HEK293T (cell line): ENCODE measurements around the gene LEFTY1.
"Not testable (repeated sequence)": the region's sequence is repeated elsewhere in the genome, so short reads cannot be mapped to it uniquely, and the experiment has no call there.

ENCODE experiments used
- CTCF ChIA-PET: fragments of 350-600 bp; formaldehyde crosslinking; extraction: SDS; loops from one replicate; lab custom pipeline; 2021; ENCODE audit warnings: antibody characterized with exemption, inconsistent platforms; lab: Yijun Ruan, JAX
- POLR2A ChIA-PET: fragments of 350-600 bp; formaldehyde crosslinking; extraction: SDS; loops from one replicate; lab custom pipeline; 2020; ENCODE audit warnings: antibody characterized with exemption, inconsistent platforms; lab: Yijun Ruan, JAX
- DNase-seq: peaks from one replicate; pipeline ENCODE4 v3.0.0; 2012; ENCODE audit warnings: mixed read lengths; ENCODE audit errors: extremely low spot score
- ARNT ChIP-seq: fragments of 450-650 bp; IDR thresholded peaks from 2 replicates; pipeline ENCODE4 v1.6.1; 2017; ENCODE audit warnings: mild to moderate bottlenecking
- BHLHE40 ChIP-seq: fragments of 450-650 bp; IDR thresholded peaks from 2 replicates; pipeline ENCODE4 v1.6.1; 2016; ENCODE audit warnings: mild to moderate bottlenecking, moderate library complexity, borderline replicate concordance
- CTBP1 ChIP-seq: fragments of 450-650 bp; IDR thresholded peaks from 2 replicates; pipeline ENCODE4 v1.6.1; 2016; ENCODE audit warnings: borderline replicate concordance
- ELF4 ChIP-seq: fragments of 450-650 bp; IDR thresholded peaks from 2 replicates; pipeline ENCODE4 v1.6.1; 2017; ENCODE audit warnings: antibody characterized with exemption
- FOXA1 ChIP-seq: fragments of 450-650 bp; IDR thresholded peaks from 2 replicates; pipeline ENCODE4 v1.6.1; 2016; ENCODE audit warnings: mild to moderate bottlenecking
- FOXK2 ChIP-seq: fragments of 450-650 bp; IDR thresholded peaks from 2 replicates; pipeline ENCODE4 v1.6.1; 2016; ENCODE audit warnings: mild to moderate bottlenecking
- FOXM1 ChIP-seq: fragments of 450-650 bp; IDR thresholded peaks from 2 replicates; pipeline ENCODE4 v1.6.1; 2017; ENCODE audit warnings: mild to moderate bottlenecking, borderline replicate concordance
- HDGF ChIP-seq: fragments of 450-650 bp; IDR thresholded peaks from 2 replicates; pipeline ENCODE4 v1.6.1; 2017; ENCODE audit warnings: antibody characterized with exemption, borderline replicate concordance
- L3MBTL2 ChIP-seq: fragments of 450-650 bp; conservative IDR thresholded peaks from 2 replicates; pipeline ENCODE4 v1.6.1; 2016; ENCODE audit warnings: mild to moderate bottlenecking
- LEF1 ChIP-seq: fragments of 450-650 bp; IDR thresholded peaks from 2 replicates; pipeline ENCODE4 v1.6.1; 2017; ENCODE audit warnings: mild to moderate bottlenecking, borderline replicate concordance
- NFRKB ChIP-seq: fragments of 450-650 bp; IDR thresholded peaks from 2 replicates; pipeline ENCODE4 v1.6.1; 2016; ENCODE audit warnings: mild to moderate bottlenecking, moderate library complexity
- SP1 ChIP-seq: fragments of 450-650 bp; IDR thresholded peaks from 2 replicates; pipeline ENCODE4 v1.6.1; 2017
- SUZ12 ChIP-seq: fragments of 450-650 bp; IDR thresholded peaks from 2 replicates; pipeline ENCODE4 v1.6.1; 2016; ENCODE audit warnings: mild to moderate bottlenecking
- TARDBP ChIP-seq: fragments of 450-650 bp; IDR thresholded peaks from 2 replicates; pipeline ENCODE4 v1.6.1; 2016
- ZNF384 ChIP-seq: fragments of 450-650 bp; IDR thresholded peaks from 2 replicates; pipeline ENCODE4 v1.6.1; 2016
- TF ChIP-seq, protein P1 (sequence below): fragments of 450-650 bp; IDR thresholded peaks from 2 replicates; pipeline ENCODE4 v1.6.1; 2016

Gene LEFTY1, protein sequence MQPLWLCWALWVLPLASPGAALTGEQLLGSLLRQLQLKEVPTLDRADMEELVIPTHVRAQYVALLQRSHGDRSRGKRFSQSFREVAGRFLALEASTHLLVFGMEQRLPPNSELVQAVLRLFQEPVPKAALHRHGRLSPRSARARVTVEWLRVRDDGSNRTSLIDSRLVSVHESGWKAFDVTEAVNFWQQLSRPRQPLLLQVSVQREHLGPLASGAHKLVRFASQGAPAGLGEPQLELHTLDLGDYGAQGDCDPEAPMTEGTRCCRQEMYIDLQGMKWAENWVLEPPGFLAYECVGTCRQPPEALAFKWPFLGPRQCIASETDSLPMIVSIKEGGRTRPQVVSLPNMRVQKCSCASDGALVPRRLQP

DNA sequence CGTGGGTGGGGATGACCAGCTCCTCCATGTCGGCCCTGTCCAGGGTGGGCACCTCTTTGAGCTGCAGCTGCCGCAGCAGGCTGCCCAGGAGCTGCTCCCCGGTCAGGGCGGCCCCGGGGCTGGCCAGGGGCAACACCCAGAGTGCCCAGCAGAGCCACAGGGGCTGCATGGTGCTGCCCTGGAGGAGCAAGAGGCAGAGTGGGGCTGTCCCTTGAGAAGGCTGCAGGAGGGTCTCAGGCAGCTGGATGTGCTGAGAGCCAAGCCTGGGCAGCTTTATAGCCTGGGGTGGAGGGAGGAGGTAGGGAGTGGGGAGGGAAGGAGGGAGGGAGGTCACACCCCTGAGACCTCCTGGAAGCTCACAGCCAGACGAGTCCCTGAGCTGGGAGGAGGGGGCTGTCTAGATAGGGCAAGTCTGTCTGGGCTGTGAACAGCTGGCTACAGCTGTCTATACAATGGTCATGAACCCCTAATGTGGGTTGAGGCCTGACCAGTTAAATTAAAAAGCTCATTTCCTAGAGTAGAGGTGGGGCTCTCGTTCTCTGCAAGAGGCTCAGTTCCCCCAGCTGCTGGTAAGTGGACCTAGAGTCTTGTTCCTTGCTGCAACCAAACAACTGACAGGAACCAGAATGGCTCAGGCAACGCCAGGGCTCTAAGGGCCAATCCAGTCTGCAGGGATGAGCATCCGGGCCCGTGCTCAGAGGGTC is at the start of gene LEFTY1:
LEFTY1 (minus strand) TSS at position 249 of the 704 bp plus-strand sequence; CDS start at position 169, 80 bp downstream.
- DNase-seq, result no peak
- ChIA-PET CTCF (interaction anchor here (0.6 to 1.0 kb wide), 3 partner anchors 11 to 414 kb away, joined by 3 read pairs; no protein-coding TSS in a partner anchor), POLR2A (interaction anchor here (0.5 to 1.3 kb wide), 5 partner anchors 8 to 126 kb away, joined by 3 to 5 read pairs (median 3); partner anchors contain the start of genes PYCR2 and SRP9)
- no peak for TF ChIP-seq CTBP1
- TF ChIP-seq ZNF384, result no peak
- TF ChIP-seq, protein P1, sequence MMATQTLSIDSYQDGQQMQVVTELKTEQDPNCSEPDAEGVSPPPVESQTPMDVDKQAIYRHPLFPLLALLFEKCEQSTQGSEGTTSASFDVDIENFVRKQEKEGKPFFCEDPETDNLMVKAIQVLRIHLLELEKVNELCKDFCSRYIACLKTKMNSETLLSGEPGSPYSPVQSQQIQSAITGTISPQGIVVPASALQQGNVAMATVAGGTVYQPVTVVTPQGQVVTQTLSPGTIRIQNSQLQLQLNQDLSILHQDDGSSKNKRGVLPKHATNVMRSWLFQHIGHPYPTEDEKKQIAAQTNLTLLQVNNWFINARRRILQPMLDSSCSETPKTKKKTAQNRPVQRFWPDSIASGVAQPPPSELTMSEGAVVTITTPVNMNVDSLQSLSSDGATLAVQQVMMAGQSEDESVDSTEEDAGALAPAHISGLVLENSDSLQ, result no peak
- TF ChIP-seq HDGF, result no peak
- TF ChIP-seq L3MBTL2, result no peak
- TF ChIP-seq ARNT, result no peak
- no peak for TF ChIP-seq LEF1

DNA sequence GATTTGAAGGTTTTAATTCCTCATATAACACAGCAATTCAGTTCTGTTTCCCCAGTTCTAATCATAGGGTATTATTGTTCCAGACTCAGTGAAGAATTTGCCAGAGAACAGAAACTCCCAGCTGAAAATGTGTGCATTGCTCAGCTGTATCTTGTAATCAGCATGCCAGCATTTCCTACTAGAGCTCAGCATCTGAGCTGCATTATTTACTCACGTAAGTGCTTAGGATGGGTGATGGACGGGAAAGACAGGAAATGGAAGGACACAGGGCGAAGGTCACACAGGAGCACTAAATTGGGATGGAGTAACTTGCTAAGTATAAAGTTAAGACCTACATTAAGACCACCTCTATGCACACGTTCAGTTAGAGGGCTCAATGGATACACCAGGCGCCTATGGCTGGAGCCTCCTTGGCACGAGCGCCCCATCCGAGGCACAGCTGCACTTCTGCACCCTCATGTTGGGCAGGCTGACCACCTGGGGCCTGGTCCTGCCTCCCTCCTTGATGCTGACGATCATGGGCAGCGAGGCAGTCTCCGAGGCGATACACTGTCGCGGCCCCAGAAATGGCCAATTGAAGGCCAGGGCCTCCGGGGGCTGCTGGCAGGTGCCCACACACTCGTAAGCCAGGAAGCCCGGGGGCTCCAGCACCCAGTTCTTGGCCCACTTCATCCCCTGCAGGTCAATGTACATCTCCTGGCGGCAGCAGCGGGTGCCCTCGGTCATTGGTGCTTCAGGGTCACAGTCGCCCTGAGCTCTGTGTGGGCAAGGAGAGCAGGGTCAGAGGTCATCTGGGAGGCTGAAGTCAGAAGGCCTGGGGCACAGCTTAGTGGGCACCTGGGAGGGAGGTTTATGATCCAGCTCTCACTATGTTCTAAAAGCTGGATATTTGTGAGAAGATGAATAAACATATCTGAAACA is 48.4 kb upstream of the LEFTY1 start:
- CTCF ChIA-PET, result interaction anchor here (1.2 to 1.8 kb wide), 3 partner anchors 14 to 55 kb away, joined by 3 to 5 read pairs (median 5); partner anchors contain the start of gene TMEM63A
- no peak for DNase-seq
- no peak for TF ChIP-seq TARDBP
- TF ChIP-seq L3MBTL2, result no peak
- no peak for TF ChIP-seq FOXA1
- POLR2A ChIA-PET, result interaction anchor here (0.8 to 7.2 kb wide), 2 partner anchors 13 to 159 kb away, joined by 4 to 38 read pairs; partner anchors contain the start of gene PYCR2

DNA sequence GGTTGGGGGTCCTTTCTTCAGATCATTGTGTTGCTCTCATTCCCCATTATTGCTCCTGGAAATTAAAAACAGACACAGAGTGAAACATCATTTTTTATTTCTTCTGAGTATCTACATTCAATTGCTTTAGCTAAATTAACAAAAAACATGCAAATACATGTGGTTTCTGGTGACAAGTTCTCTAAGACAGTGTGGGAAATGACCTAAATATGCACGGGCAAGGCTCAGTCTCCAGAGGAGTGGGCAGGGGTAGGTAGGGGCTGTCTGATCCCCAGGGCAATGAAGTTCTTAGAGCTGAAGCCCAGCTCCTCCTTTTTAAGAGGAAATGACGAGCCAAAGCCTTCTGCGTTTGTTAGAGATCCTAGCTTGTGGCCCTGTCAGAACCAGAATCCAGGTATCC is 47.6 kb upstream of the LEFTY1 start:
- ChIA-PET POLR2A (interaction anchor here (7.2 kb wide), 1 partner anchor 13 kb away, joined by 38 read pairs; the partner anchor contains the start of gene PYCR2), CTCF (interaction anchor here (0.6 to 1.3 kb wide), 3 partner anchors 14 to 44 kb away, joined by 3 to 5 read pairs (median 3); no protein-coding TSS in a partner anchor)
- TF ChIP-seq ELF4, result no peak
- no peak for TF ChIP-seq FOXM1
- no peak for TF ChIP-seq L3MBTL2
- TF ChIP-seq NFRKB, result no peak
- no peak for TF ChIP-seq ARNT
- no peak for TF ChIP-seq TARDBP
- DNase-seq, result no peak

DNA sequence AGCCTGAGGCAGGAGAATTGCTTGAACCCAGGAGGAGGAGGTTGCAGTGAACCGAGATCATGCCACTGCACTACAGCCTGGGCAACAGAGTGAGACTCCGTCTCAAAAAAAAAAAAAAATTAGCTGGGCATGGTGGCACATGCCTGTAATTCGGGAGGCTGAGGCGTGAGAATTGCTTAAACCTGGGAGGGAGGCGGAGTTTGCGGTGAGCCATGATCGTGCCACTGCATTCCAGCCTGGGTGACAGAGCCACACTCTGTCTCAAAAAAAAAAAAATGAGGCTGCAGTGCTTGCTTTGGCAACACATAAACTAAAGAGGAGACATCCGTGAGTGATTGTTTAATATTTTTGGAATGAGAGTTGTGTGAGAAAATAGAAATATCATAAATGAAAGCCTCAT is 47.1 kb upstream of the LEFTY1 start:
- not testable (repeated sequence) for DNase-seq
- ChIA-PET CTCF (interaction anchor here (0.6 to 1.3 kb wide), 2 partner anchors 26 to 45 kb away, joined by 3 to 5 read pairs; no protein-coding TSS in a partner anchor), POLR2A (interaction anchor here (1.3 to 7.2 kb wide), 2 partner anchors 10 to 12 kb away, joined by 4 to 38 read pairs; partner anchors contain the start of gene PYCR2)

DNA sequence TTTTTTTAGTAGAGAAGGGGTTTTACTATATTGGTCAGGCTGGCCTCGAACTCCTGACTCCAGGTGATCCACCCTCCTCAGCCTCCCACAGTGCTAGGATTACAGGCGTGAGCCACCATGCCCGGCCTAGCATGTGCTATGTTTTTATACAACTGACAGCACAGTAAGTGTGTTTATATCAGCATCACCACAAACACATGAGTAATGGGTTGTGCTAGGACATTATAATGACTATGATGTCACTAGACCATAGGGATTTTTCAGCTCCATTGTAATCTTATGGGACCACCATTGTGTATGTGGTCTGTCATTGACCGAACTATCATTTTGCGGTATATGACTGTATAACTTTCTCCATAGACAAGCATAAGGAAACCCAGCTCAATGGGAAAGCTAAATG is 45.8 kb upstream of the LEFTY1 start:
- TF ChIP-seq L3MBTL2 (no peak), ZNF384 (no peak), LEF1 (no peak), FOXM1 (no peak), SP1 (no peak), HDGF (no peak), ARNT (no peak), BHLHE40 (no peak), NFRKB (no peak), FOXK2 (no peak), TARDBP (no peak), SUZ12 (no peak), CTBP1 (no peak), FOXA1 (no peak), ELF4 (no peak)
- TF ChIP-seq, protein P1, result no peak
- ChIA-PET POLR2A (interaction anchor here (1.0 to 1.6 kb wide), 3 partner anchors 9 to 36 kb away, joined by 3 to 7 read pairs (median 4); partner anchors contain the start of gene PYCR2), CTCF (interaction anchor here (0.6 to 0.7 kb wide), 2 partner anchors 9 to 14 kb away, joined by 3 read pairs; no protein-coding TSS in a partner anchor)
- DNase-seq, result no peak

DNA sequence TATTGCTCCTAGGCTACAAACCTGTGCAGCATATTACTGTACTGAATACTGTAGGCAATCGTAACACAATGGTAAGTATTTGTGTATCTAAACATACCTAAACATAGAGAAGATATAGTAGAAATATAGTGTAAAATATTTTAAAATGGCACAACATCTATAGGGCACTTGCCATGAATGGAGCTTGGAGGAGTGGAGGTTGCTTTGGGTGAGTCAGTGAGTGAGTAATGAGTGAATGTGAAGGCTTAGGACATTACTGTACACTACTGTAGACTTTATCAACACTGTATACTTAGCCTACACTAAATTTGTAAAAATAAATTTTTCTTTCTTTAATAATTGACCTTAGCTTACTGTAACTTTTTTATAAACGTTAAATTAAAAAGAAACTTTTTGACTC is 44.1 kb upstream of the LEFTY1 start:
- POLR2A ChIA-PET, result interaction anchor here (1.7 kb wide), 1 partner anchor 9 kb away, joined by 12 read pairs; the partner anchor contains the start of gene PYCR2
- no peak for DNase-seq

More for the DNA sequence above, 44.1 kb upstream of the LEFTY1 start:
- TF ChIP-seq NFRKB (no peak), CTBP1 (no peak), ELF4 (no peak), SUZ12 (no peak), TARDBP (no peak), BHLHE40 (no peak), HDGF (no peak), L3MBTL2 (no peak), ZNF384 (no peak), ARNT (no peak), FOXA1 (no peak), FOXM1 (no peak)
- TF ChIP-seq, protein P1, result no peak
- CTCF ChIA-PET, result no interaction called here
